ENCODE data around the gene DNAJB8.

DNA sequence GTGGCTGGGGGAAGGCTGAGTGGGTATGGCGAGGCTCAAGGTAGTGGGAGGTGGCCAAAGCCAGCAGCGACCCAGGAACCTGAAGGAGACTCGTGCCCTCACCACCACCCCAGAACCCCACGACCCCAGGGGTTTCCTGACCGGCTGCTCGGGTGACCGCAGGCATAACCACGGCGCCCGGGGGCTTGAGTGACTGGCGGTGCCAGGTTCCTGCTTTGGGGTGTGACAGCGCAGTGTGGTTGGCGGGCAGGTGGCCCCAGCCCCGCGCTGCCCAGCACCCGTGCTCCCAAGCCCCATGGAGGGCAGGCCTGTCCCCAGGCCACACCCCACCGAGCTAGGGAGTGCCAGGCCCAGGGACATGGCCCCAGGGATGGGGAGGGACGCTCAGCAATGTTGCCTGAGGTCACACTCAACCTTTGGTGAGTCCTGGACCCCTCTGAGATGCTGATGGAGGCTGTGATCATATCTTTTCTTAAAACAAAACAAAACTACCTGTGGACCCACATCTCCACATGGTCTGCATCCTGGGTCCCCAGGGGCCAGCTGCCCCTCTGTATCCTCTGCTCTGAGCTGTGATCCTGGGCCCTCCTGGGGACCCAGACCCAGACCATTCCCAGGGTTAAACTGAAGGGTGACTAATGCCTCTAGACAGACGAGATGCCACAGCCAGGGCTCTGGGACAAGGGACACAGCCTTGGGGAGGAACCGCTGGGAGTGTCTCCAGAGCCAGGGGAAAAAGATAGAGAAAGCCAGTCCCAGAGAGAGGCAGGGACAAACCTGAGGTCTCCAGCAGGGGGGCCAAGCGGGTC lies 13.0 kb downstream of the DNAJB8 start:
- TF ChIP-seq, protein P1, sequence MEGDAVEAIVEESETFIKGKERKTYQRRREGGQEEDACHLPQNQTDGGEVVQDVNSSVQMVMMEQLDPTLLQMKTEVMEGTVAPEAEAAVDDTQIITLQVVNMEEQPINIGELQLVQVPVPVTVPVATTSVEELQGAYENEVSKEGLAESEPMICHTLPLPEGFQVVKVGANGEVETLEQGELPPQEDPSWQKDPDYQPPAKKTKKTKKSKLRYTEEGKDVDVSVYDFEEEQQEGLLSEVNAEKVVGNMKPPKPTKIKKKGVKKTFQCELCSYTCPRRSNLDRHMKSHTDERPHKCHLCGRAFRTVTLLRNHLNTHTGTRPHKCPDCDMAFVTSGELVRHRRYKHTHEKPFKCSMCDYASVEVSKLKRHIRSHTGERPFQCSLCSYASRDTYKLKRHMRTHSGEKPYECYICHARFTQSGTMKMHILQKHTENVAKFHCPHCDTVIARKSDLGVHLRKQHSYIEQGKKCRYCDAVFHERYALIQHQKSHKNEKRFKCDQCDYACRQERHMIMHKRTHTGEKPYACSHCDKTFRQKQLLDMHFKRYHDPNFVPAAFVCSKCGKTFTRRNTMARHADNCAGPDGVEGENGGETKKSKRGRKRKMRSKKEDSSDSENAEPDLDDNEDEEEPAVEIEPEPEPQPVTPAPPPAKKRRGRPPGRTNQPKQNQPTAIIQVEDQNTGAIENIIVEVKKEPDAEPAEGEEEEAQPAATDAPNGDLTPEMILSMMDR (IDR thresholded peaks at IDR 0.05; ENCODE audit: insufficient read depth, low read depth, low read length) = no peak
- no peak for TF ChIP-seq EZH2 (IDR thresholded peaks at IDR 0.05; ENCODE audit: insufficient read depth, low read length)
